K562 (cell line): Measurements from ENCODE around the gene UBE2E1. TPM values are rescaled to one million over a fixed set of nuclear protein-coding genes. Genes with fewer than 3 reads are reported as not detected.
A peak's percentile ranks its signal among the peaks of the same experiment; 100 is the strongest.

ENCODE experiments used
- ARID1B ChIP-seq: fragments of 450-650 bp; IDR thresholded peaks from 2 replicates; pipeline ENCODE4 v1.6.1; 2016; ENCODE audit warnings: antibody characterized with exemption, mild to moderate bottlenecking, inconsistent platforms
- CBFA2T2 ChIP-seq: fragments of 450-650 bp; conservative IDR thresholded peaks from 2 replicates; pipeline ENCODE4 v1.6.1; 2017; ENCODE audit warnings: mild to moderate bottlenecking
- CBFA2T3 ChIP-seq: fragments of 450-650 bp; IDR thresholded peaks from 2 replicates; pipeline ENCODE4 v1.6.1; 2017
- GTF2B ChIP-seq: IDR thresholded peaks from 2 replicates; pipeline ENCODE4 v1.6.1; 2011; ENCODE audit not compliant: insufficient read length; ENCODE audit errors: extremely low read depth
- HDAC1 ChIP-seq, 2 experiments: fragments of 450-650 bp; IDR thresholded peaks; 2 replicates each; pipeline ENCODE4 v1.6.1; 2016 to 2017; ENCODE audit warnings: inconsistent platforms in 1 of 2, mild to moderate bottlenecking in 1 of 2, moderate library complexity in 1 of 2
- HOMEZ ChIP-seq: fragments of 250-450 bp; sonication (Bioruptor Pico); IDR thresholded peaks from 2 replicates; pipeline ENCODE4 v1.4.0; 2020; ENCODE audit warnings: mild to moderate bottlenecking, moderate library complexity
- KLF16 ChIP-seq: IDR thresholded peaks from 2 replicates; pipeline ENCODE4 v1.6.1; 2016; ENCODE audit warnings: antibody characterized with exemption
- MEF2D ChIP-seq: conservative IDR thresholded peaks from 2 replicates; pipeline ENCODE4 v1.6.1; 2016; ENCODE audit warnings: low read depth, missing genetic modification characterization, missing compliant biosample characterization
- MEIS2 ChIP-seq: fragments of 450-650 bp; IDR thresholded peaks from 2 replicates; pipeline ENCODE4 v1.6.1; 2014; ENCODE audit warnings: mild to moderate bottlenecking; ENCODE audit not compliant: partially characterized antibody
- NCOR1 ChIP-seq: fragments of 450-650 bp; IDR thresholded peaks from 2 replicates; pipeline ENCODE4 v1.6.1; 2016; ENCODE audit warnings: mild to moderate bottlenecking, moderate library complexity
- PML ChIP-seq: IDR thresholded peaks from 2 replicates; pipeline ENCODE4 v1.6.1; 2012; ENCODE audit warnings: low read length, inconsistent platforms
- RBM14 ChIP-seq: fragments of 200-400 bp; formaldehyde crosslinking; IDR thresholded peaks from 2 replicates; pipeline ENCODE4 v1.6.1; 2018; ENCODE audit warnings: low read depth, mild to moderate bottlenecking, low read length, moderate library complexity, borderline replicate concordance; ENCODE audit not compliant: insufficient read depth
- SMAD1 ChIP-seq: fragments of 150-350 bp; IDR thresholded peaks from 2 replicates; pipeline ENCODE4 v1.6.1; 2014; ENCODE audit warnings: low read length, low read depth; ENCODE audit not compliant: partially characterized antibody
- SMARCA4 ChIP-seq: fragments of 450-650 bp; IDR thresholded peaks from 2 replicates; pipeline ENCODE4 v1.6.1; 2016
- SMARCB1 ChIP-seq: IDR thresholded peaks from 2 replicates; pipeline ENCODE4 v1.6.1; 2011; ENCODE audit warnings: improper control_type of control experiment, low read depth; ENCODE audit not compliant: insufficient read length
- SMARCE1 ChIP-seq: fragments of 450-650 bp; IDR thresholded peaks from 2 replicates; pipeline ENCODE4 v1.7.1; 2016; ENCODE audit warnings: mild to moderate bottlenecking
- SOX6 ChIP-seq: fragments of 450-650 bp; IDR thresholded peaks from 2 replicates; pipeline ENCODE4 v1.6.1; 2014; ENCODE audit warnings: mild to moderate bottlenecking
- STAT5A ChIP-seq: IDR thresholded peaks from 2 replicates; pipeline ENCODE4 v1.6.1; 2012; ENCODE audit warnings: low read length, inconsistent platforms, borderline replicate concordance
- TBL1XR1 ChIP-seq, 2 experiments: IDR thresholded peaks; 2 replicates each; pipeline ENCODE4 v1.6.1; 2012; ENCODE audit warnings: improper control_type of control experiment in 2 of 2, low read length in 2 of 2, mild to moderate bottlenecking in 1 of 2
- TCF3 ChIP-seq: sonication (generic); formaldehyde crosslinking; IDR thresholded peaks from 2 replicates; pipeline ENCODE4 v1.4.0; 2020; ENCODE audit warnings: mild to moderate bottlenecking, missing genetic modification reagents
- ZNF140 ChIP-seq: fragments of 250-450 bp; sonication (Bioruptor Pico); IDR thresholded peaks from 2 replicates; pipeline ENCODE4 v1.8.0; 2021; ENCODE audit warnings: moderate library complexity, mild to moderate bottlenecking, inconsistent platforms
- ZNF174 ChIP-seq: fragments of 250-450 bp; sonication (Bioruptor Pico); IDR thresholded peaks from 2 replicates; pipeline ENCODE4 v1.4.0; 2020; ENCODE audit warnings: mild to moderate bottlenecking
- ZNF224 ChIP-seq: sonication (generic); formaldehyde crosslinking; IDR thresholded peaks from 2 replicates; pipeline ENCODE4 v1.8.0; 2022; ENCODE audit warnings: mild to moderate bottlenecking, missing genetic modification reagents
- polyA plus RNA-seq, 8 experiments: library from polyadenylated mRNA; depleted of rRNA in 4 of 8; stranded (reverse) in 5 of 8; unstranded in 3 of 8; fragments of >200 nt; fragmentation: Nextera tagmentation in 2 of 8; fragmentation: Illumina TruSeq in 1 of 8; extraction: Ambion mirVana in 2 of 8; extraction: Trizol in 1 of 8; gene quantifications; 2 replicates each; pipeline versions ENCODE4 v1.2.1 to v1.2.3, GENCODE V29; 2011 to 2014; ENCODE audit warnings: inconsistent platforms in 1 of 8, missing spikeins in 1 of 8
- total RNA-seq, 7 experiments: library from RNA; depleted of rRNA in 6 of 7; stranded (reverse); fragments of >200 nt in 6 of 7; fragmentation: Illumina TruSeq in 2 of 7; extraction: Trizol in 2 of 7; gene quantifications; 2 replicates each; pipeline versions ENCODE4 v1.2.1 to v1.2.3, GENCODE V29; 2011 to 2021; ENCODE audit warnings: low replicate concordance in 1 of 7
- TF ChIP-seq, protein P1 (sequence below): fragments of 450-650 bp; formaldehyde crosslinking; IDR thresholded peaks from 2 replicates; pipeline ENCODE4 v1.4.0; 2022; ENCODE audit warnings: missing genetic modification characterization
- TF ChIP-seq, protein P2 (sequence below): sonication (generic); formaldehyde crosslinking; IDR thresholded peaks from 2 replicates; pipeline ENCODE4 v1.9.0; 2022; ENCODE audit warnings: mild to moderate bottlenecking, missing genetic modification reagents

UBE2E1 gene
- total and polyA plus RNA-seq, 9 of the 15 experiments (the other 6 are each of a cell fraction or from before 2014, with no cell fraction given), result 54.4 to 294 (median 165) TPM

DNA sequence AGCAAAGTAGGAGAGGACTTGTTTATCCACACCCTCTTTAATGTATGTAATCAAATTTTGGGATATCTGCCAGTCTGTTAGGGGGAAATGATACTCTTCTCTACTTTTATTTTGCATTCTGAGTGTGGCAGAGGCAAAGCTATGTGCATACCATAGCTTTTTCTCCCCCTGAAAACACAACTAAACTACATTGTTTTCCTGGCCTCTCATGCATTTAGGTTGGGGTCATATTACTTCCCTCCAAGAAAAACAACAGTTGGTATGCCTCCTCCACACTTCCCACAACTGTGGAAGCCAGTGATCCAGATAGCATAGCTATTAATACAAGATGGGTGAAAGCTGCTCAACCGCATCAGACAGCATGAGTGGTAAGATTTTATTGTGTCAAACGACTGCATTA lies 118.0 kb downstream of the UBE2E1 start (continued):
- TF ChIP-seq, protein P1, sequence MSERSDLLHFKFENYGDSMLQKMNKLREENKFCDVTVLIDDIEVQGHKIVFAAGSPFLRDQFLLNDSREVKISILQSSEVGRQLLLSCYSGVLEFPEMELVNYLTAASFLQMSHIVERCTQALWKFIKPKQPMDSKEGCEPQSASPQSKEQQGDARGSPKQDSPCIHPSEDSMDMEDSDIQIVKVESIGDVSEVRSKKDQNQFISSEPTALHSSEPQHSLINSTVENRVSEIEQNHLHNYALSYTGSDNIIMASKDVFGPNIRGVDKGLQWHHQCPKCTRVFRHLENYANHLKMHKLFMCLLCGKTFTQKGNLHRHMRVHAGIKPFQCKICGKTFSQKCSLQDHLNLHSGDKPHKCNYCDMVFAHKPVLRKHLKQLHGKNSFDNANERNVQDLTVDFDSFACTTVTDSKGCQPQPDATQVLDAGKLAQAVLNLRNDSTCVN (CRISPR knock-in tag), result no peak
- TF ChIP-seq CBFA2T3 (peak; percentile 71), SMARCB1 (no peak), ZNF174 (CRISPR knock-in tag) (no peak), SMAD1 (no peak), MEF2D (0 out of 2 replicates have a peak, but pooled peaks have one; percentile 21), ARID1B (peak; percentile 58; the same call in 1 of the 2 replicates), SMARCE1 (0 out of 2 replicates have a peak, but pooled peaks have one; percentile 21), PML (0 out of 2 replicates have a peak, but pooled peaks have one; percentile 26), HDAC1 (IDR thresholded peaks at IDR 0.05) (no peak), NCOR1 (peak; percentile 27; the same call in 1 of the 2 replicates), KLF16 (0 out of 2 replicates have a peak, but pooled peaks have one; percentile 71), SMARCA4 (0 out of 2 replicates have a peak, but pooled peaks have one; percentile 43), SOX6 (peak; percentile 65; the same call in 1 of the 2 replicates), ZNF224 (no peak), RBM14 (no peak), TBL1XR1 (IDR thresholded peaks at IDR 0.05; ENCODE audit: low read length in 2 of 2) (0 out of 4 replicates have a peak, but pooled peaks of 1 of the 2 experiments have one; percentile 23), CBFA2T2 (peak; percentile 45; the same call in 1 of the 2 replicates), TCF3 (CRISPR knock-in tag) (peak; percentile 65), STAT5A (peak; percentile 64), ZNF140 (CRISPR knock-in tag) (no peak), HOMEZ (CRISPR knock-in tag) (no peak), GTF2B (no peak), MEIS2 (no peak)
- TF ChIP-seq, protein P2, sequence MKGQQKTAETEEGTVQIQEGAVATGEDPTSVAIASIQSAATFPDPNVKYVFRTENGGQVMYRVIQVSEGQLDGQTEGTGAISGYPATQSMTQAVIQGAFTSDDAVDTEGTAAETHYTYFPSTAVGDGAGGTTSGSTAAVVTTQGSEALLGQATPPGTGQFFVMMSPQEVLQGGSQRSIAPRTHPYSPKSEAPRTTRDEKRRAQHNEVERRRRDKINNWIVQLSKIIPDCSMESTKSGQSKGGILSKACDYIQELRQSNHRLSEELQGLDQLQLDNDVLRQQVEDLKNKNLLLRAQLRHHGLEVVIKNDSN (CRISPR knock-in tag), result no peak
